ENCODE measurements around the gene SLC46A2. TPM values are rescaled to one million over a fixed set of nuclear protein-coding genes. Genes with fewer than 3 reads are reported as not detected.

The SLC46A2 gene
- total and polyA plus RNA-seq, 4 donors = 0.11 to 0.54 (median 0.22) TPM

GRCh38 chr9:112892981-112893380 lies 2.3 kb upstream of the SLC46A2 start:
- H3K4me1 ChIP-seq (ENCODE audit: control insufficient read depth, insufficient read depth, low read length) = peaks cover 15% of the 10 kb centered on the region
- H3K9me3 ChIP-seq (ENCODE audit: control insufficient read depth, insufficient read depth, low read length) = no peaks in the 10 kb centered on the region
- peaks cover 5% of the 10 kb centered on the region for H3K27me3 ChIP-seq (ENCODE audit: control insufficient read depth, insufficient read depth, low read length)
- no peaks in the 10 kb centered on the region for H3K36me3 ChIP-seq (ENCODE audit: control insufficient read depth, insufficient read depth, low read length)
- H3K4me3 ChIP-seq (ENCODE audit: low read depth, low read length) = no peak overlapping the region
- H3K27ac ChIP-seq (ENCODE audit: low read depth, low read length) = no peak overlapping the region
- no peak for DNase-seq (ENCODE audit: low read depth in 4 of 6, low spot score in 6 of 6)
- WGBS (ENCODE audit: insufficient coverage) = no CpG with 5 or more reads among the region's 2 CpGs

GRCh38 chr9:112891521-112891920 lies 845 bp upstream of the SLC46A2 start:
- whole genome bisulfite sequencing (ENCODE audit: insufficient coverage) = 90% methylated on average over 2 of the region's 3 CpGs
- Histone ChIP-seq H3K27ac (ENCODE audit: low read depth, low read length) (no peak overlapping the region), H3K27me3 (ENCODE audit: control insufficient read depth, insufficient read depth, low read length) (peaks cover 5% of the 10 kb centered on the region), H3K36me3 (ENCODE audit: control insufficient read depth, insufficient read depth, low read length) (no peaks in the 10 kb centered on the region), H3K4me3 (ENCODE audit: low read depth, low read length) (no peak overlapping the region), H3K9me3 (ENCODE audit: control insufficient read depth, insufficient read depth, low read length) (no peaks in the 10 kb centered on the region), H3K4me1 (ENCODE audit: control insufficient read depth, insufficient read depth, low read length) (peaks cover 15% of the 10 kb centered on the region)
- no peak for DNase-seq (ENCODE audit: low read depth in 4 of 6, low spot score in 6 of 6)

GRCh38 chr9:112887381-112887780 lies 3.3 kb downstream of the SLC46A2 start:
- 47% methylated on average over 4 of the region's 5 CpGs for WGBS (ENCODE audit: insufficient coverage)
- Histone ChIP-seq H3K4me1 (ENCODE audit: control insufficient read depth, insufficient read depth, low read length) (peaks cover 15% of the 10 kb centered on the region), H3K27ac (ENCODE audit: low read depth, low read length) (no peak overlapping the region)

GRCh38 chr9:112886351-112886750 lies 4.3 kb downstream of the SLC46A2 start:
- H3K4me1 ChIP-seq (ENCODE audit: control insufficient read depth, insufficient read depth, low read length) = peaks cover 15% of the 10 kb centered on the region
- WGBS (ENCODE audit: insufficient coverage) = 100% methylated on average over 4 of the region's 4 CpGs
- no peak overlapping the region for H3K4me3 ChIP-seq (ENCODE audit: low read depth, low read length)
- H3K36me3 ChIP-seq (ENCODE audit: control insufficient read depth, insufficient read depth, low read length) = peaks cover under 1% of the 10 kb centered on the region
- no peaks in the 10 kb centered on the region for H3K9me3 ChIP-seq (ENCODE audit: control insufficient read depth, insufficient read depth, low read length)
- H3K27me3 ChIP-seq (ENCODE audit: control insufficient read depth, insufficient read depth, low read length) = peaks cover 5% of the 10 kb centered on the region
- DNase-seq (ENCODE audit: low read depth in 4 of 6, low spot score in 6 of 6) = no peak
- no peak overlapping the region for H3K27ac ChIP-seq (ENCODE audit: low read depth, low read length)

More at GRCh38 chr9:112887381-112887780, 3.3 kb downstream of the SLC46A2 start:
- Histone ChIP-seq H3K36me3 (ENCODE audit: control insufficient read depth, insufficient read depth, low read length) (no peaks in the 10 kb centered on the region), H3K4me3 (ENCODE audit: low read depth, low read length) (no peak overlapping the region), H3K27me3 (ENCODE audit: control insufficient read depth, insufficient read depth, low read length) (peaks cover 5% of the 10 kb centered on the region), H3K9me3 (ENCODE audit: control insufficient read depth, insufficient read depth, low read length) (no peaks in the 10 kb centered on the region)
- no peak for DNase-seq (ENCODE audit: low read depth in 4 of 6, low spot score in 6 of 6)

- Histone ChIP-seq H3K27me3 (ENCODE audit: control insufficient read depth, insufficient read depth, low read length) (peaks cover 5% of the 10 kb centered on the region), H3K36me3 (ENCODE audit: control insufficient read depth, insufficient read depth, low read length) (peaks cover 2% of the 10 kb centered on the region), H3K4me3 (ENCODE audit: low read depth, low read length) (no peak overlapping the region), H3K4me1 (ENCODE audit: control insufficient read depth, insufficient read depth, low read length) (peaks cover 5% of the 10 kb centered on the region), H3K27ac (ENCODE audit: low read depth, low read length) (no peak overlapping the region), H3K9me3 (ENCODE audit: control insufficient read depth, insufficient read depth, low read length) (no peaks in the 10 kb centered on the region)
- no CpG with 5 or more reads among the region's 1 CpG for WGBS (ENCODE audit: insufficient coverage)
- DNase-seq (ENCODE audit: low read depth in 4 of 6, low spot score in 6 of 6) = no peak
Observed at GRCh38 chr9:112885324-112885723, 5.4 kb downstream of the SLC46A2 start.

- H3K27me3 ChIP-seq (ENCODE audit: control insufficient read depth, insufficient read depth, low read length) = peaks cover under 1% of the 10 kb centered on the region
- H3K36me3 ChIP-seq (ENCODE audit: control insufficient read depth, insufficient read depth, low read length) = peaks cover 2% of the 10 kb centered on the region
- H3K4me1 ChIP-seq (ENCODE audit: control insufficient read depth, insufficient read depth, low read length) = no peaks in the 10 kb centered on the region
- no peak overlapping the region for H3K27ac ChIP-seq (ENCODE audit: low read depth, low read length)
- no peaks in the 10 kb centered on the region for H3K9me3 ChIP-seq (ENCODE audit: control insufficient read depth, insufficient read depth, low read length)
- DNase-seq (ENCODE audit: low read depth in 4 of 6, low spot score in 6 of 6) = no peak
- 88% methylated on average over 4 of the region's 5 CpGs for WGBS (ENCODE audit: insufficient coverage)
- H3K4me3 ChIP-seq (ENCODE audit: low read depth, low read length) = no peak overlapping the region
Observed at GRCh38 chr9:112884721-112885120, 6.0 kb downstream of the SLC46A2 start.

GRCh38 chr9:112884101-112884500 lies 6.6 kb downstream of the SLC46A2 start:
- WGBS (ENCODE audit: insufficient coverage) = 55% methylated on average over 5 of the region's 6 CpGs
- no peak overlapping the region for H3K27ac ChIP-seq (ENCODE audit: low read depth, low read length)
- H3K4me3 ChIP-seq (ENCODE audit: low read depth, low read length) = no peak overlapping the region

GRCh38 chr9:112881331-112881730 lies 9.3 kb downstream of the SLC46A2 start:
- WGBS (ENCODE audit: insufficient coverage) = 95% methylated on average over 6 of the region's 7 CpGs
- H3K4me3 ChIP-seq (ENCODE audit: low read depth, low read length) = no peak overlapping the region
- no peak overlapping the region for H3K27ac ChIP-seq (ENCODE audit: low read depth, low read length)
- peaks cover 6% of the 10 kb centered on the region for H3K36me3 ChIP-seq (ENCODE audit: control insufficient read depth, insufficient read depth, low read length)
- H3K27me3 ChIP-seq (ENCODE audit: control insufficient read depth, insufficient read depth, low read length) = no peaks in the 10 kb centered on the region
- H3K9me3 ChIP-seq (ENCODE audit: control insufficient read depth, insufficient read depth, low read length) = no peaks in the 10 kb centered on the region
- no peak for DNase-seq (ENCODE audit: low read depth in 4 of 6, low spot score in 6 of 6)
- H3K4me1 ChIP-seq (ENCODE audit: control insufficient read depth, insufficient read depth, low read length) = no peaks in the 10 kb centered on the region

More at GRCh38 chr9:112884101-112884500, 6.6 kb downstream of the SLC46A2 start:
- no peak for DNase-seq (ENCODE audit: low read depth in 4 of 6, low spot score in 6 of 6)
- no peaks in the 10 kb centered on the region for H3K9me3 ChIP-seq (ENCODE audit: control insufficient read depth, insufficient read depth, low read length)
- no peaks in the 10 kb centered on the region for H3K27me3 ChIP-seq (ENCODE audit: control insufficient read depth, insufficient read depth, low read length)
- peaks cover 2% of the 10 kb centered on the region for H3K36me3 ChIP-seq (ENCODE audit: control insufficient read depth, insufficient read depth, low read length)
- H3K4me1 ChIP-seq (ENCODE audit: control insufficient read depth, insufficient read depth, low read length) = no peaks in the 10 kb centered on the region

- H3K27me3 ChIP-seq (ENCODE audit: control insufficient read depth, insufficient read depth, low read length) = no peaks in the 10 kb centered on the region
- no peaks in the 10 kb centered on the region for H3K4me1 ChIP-seq (ENCODE audit: control insufficient read depth, insufficient read depth, low read length)
- no peak overlapping the region for H3K4me3 ChIP-seq (ENCODE audit: low read depth, low read length)
- H3K36me3 ChIP-seq (ENCODE audit: control insufficient read depth, insufficient read depth, low read length) = peaks cover 9% of the 10 kb centered on the region
- no peaks in the 10 kb centered on the region for H3K9me3 ChIP-seq (ENCODE audit: control insufficient read depth, insufficient read depth, low read length)
- no peak for DNase-seq (ENCODE audit: low read depth in 4 of 6, low spot score in 6 of 6)
- no CpG with 5 or more reads among the region's 1 CpG for WGBS (ENCODE audit: insufficient coverage)
- H3K27ac ChIP-seq (ENCODE audit: low read depth, low read length) = no peak overlapping the region
Observed at GRCh38 chr9:112880650-112881049, 10.0 kb downstream of the SLC46A2 start.

- no CpG with 5 or more reads among the region's 2 CpGs for WGBS (ENCODE audit: insufficient coverage)
- H3K4me1 ChIP-seq (ENCODE audit: control insufficient read depth, insufficient read depth, low read length) = no peaks in the 10 kb centered on the region
- no peaks in the 10 kb centered on the region for H3K9me3 ChIP-seq (ENCODE audit: control insufficient read depth, insufficient read depth, low read length)
- peaks cover 9% of the 10 kb centered on the region for H3K36me3 ChIP-seq (ENCODE audit: control insufficient read depth, insufficient read depth, low read length)
- no peaks in the 10 kb centered on the region for H3K27me3 ChIP-seq (ENCODE audit: control insufficient read depth, insufficient read depth, low read length)
- H3K27ac ChIP-seq (ENCODE audit: low read depth, low read length) = no peak overlapping the region
- no peak overlapping the region for H3K4me3 ChIP-seq (ENCODE audit: low read depth, low read length)
- no peak for DNase-seq (ENCODE audit: low read depth in 4 of 6, low spot score in 6 of 6)
Observed at GRCh38 chr9:112878752-112879151, 11.9 kb downstream of the SLC46A2 start.
